ENCODE data around the gene SCUBE1.

Gene SCUBE1

GRCh38 chr22:43179911-43180195 is 163.3 kb downstream of the SCUBE1 start:
- Mint-ChIP-seq H3K36me3 (ENCODE audit: low read depth) (peaks cover 32% of the 10 kb centered on the region), H3K27me3 (ENCODE audit: low read depth) (no peaks in the 10 kb centered on the region)

GRCh38 chr22:43179146-43179910 is 163.8 kb downstream of the SCUBE1 start:
- Mint-ChIP-seq H3K27me3 (ENCODE audit: low read depth) (no peaks in the 10 kb centered on the region), H3K9me3 (no peaks in the 10 kb centered on the region), H3K27ac (no peak overlapping the region), H3K36me3 (ENCODE audit: low read depth) (peaks cover 32% of the 10 kb centered on the region), H3K4me3 (no peak overlapping the region), H3K4me1 (peaks cover 4% of the 10 kb centered on the region)
- TF ChIP-seq CTCF (IDR thresholded peaks at IDR 0.05; ENCODE audit: unreplicated experiment in 3 of 3), result no peak

More at GRCh38 chr22:43179911-43180195, 163.3 kb downstream of the SCUBE1 start:
- no peaks in the 10 kb centered on the region for H3K9me3 Mint-ChIP-seq
- H3K4me3 Mint-ChIP-seq, result no peak overlapping the region
- no peak overlapping the region for H3K27ac Mint-ChIP-seq
- TF ChIP-seq CTCF (IDR thresholded peaks at IDR 0.05; ENCODE audit: unreplicated experiment in 3 of 3), result no peak
- peaks cover 6% of the 10 kb centered on the region for H3K4me1 Mint-ChIP-seq

- TF ChIP-seq CTCF (IDR thresholded peaks at IDR 0.05; ENCODE audit: unreplicated experiment in 3 of 3), result no peak
- no peak overlapping the region for H3K4me3 Mint-ChIP-seq
Observed at GRCh38 chr22:43177479-43177878, 165.7 kb downstream of the SCUBE1 start.

GRCh38 chr22:43176090-43176489 is 167.1 kb downstream of the SCUBE1 start:
- Mint-ChIP-seq H3K27me3 (ENCODE audit: low read depth) (no peaks in the 10 kb centered on the region), H3K36me3 (ENCODE audit: low read depth) (peaks cover 37% of the 10 kb centered on the region), H3K4me3 (no peak overlapping the region), H3K27ac (no peak overlapping the region), H3K4me1 (no peaks in the 10 kb centered on the region), H3K9me3 (no peaks in the 10 kb centered on the region)
- TF ChIP-seq CTCF (IDR thresholded peaks at IDR 0.05; ENCODE audit: unreplicated experiment in 3 of 3), result no peak

More at GRCh38 chr22:43177479-43177878, 165.7 kb downstream of the SCUBE1 start:
- Mint-ChIP-seq H3K4me1 (no peaks in the 10 kb centered on the region), H3K36me3 (ENCODE audit: low read depth) (peaks cover 41% of the 10 kb centered on the region), H3K27ac (no peak overlapping the region), H3K9me3 (no peaks in the 10 kb centered on the region), H3K27me3 (ENCODE audit: low read depth) (no peaks in the 10 kb centered on the region)

- H3K9me3 Mint-ChIP-seq, result no peaks in the 10 kb centered on the region
- no peak for TF ChIP-seq CTCF (IDR thresholded peaks at IDR 0.05; ENCODE audit: unreplicated experiment in 3 of 3)
- no peak overlapping the region for H3K27ac Mint-ChIP-seq
- H3K4me3 Mint-ChIP-seq, result no peak overlapping the region
- no peaks in the 10 kb centered on the region for H3K4me1 Mint-ChIP-seq
- peaks cover 34% of the 10 kb centered on the region for H3K36me3 Mint-ChIP-seq (ENCODE audit: low read depth)
- H3K27me3 Mint-ChIP-seq (ENCODE audit: low read depth), result no peaks in the 10 kb centered on the region
Observed at GRCh38 chr22:43174941-43175531, 168.1 kb downstream of the SCUBE1 start.
